Kidney epithelial cell (primary cell): ENCODE measurements around the gene TMEM205. TPM values are rescaled to one million over a fixed set of nuclear protein-coding genes. Genes with fewer than 3 reads are reported as not detected.
"Not testable (repeated sequence)": the region's sequence is repeated elsewhere in the genome, so short reads cannot be mapped to it uniquely, and the experiment has no call there.

Experiments used
- DNase-seq: peaks from one replicate; pipeline ENCODE4 v3.0.0-alpha.2; 2010; ENCODE audit warnings: low read depth
- H3K27me3 ChIP-seq: 2 replicates; pipeline ENCODE4 v1.6.0; 2011; ENCODE audit warnings: low read length; ENCODE audit not compliant: control insufficient read depth, insufficient read depth
- H3K36me3 ChIP-seq: 2 replicates; pipeline ENCODE4 v1.5.1; 2011; ENCODE audit warnings: low read length; ENCODE audit not compliant: control insufficient read depth, insufficient read depth
- H3K4me3 ChIP-seq: 2 replicates; pipeline ENCODE4 v1.5.1; 2011; ENCODE audit warnings: low read depth, mild to moderate bottlenecking, control low read depth, low read length
- CTCF ChIP-seq: IDR thresholded peaks from 2 replicates; pipeline ENCODE4 v1.5.1; 2011; ENCODE audit warnings: mild to moderate bottlenecking, moderate library complexity, low read length, control low read depth, inconsistent platforms; ENCODE audit not compliant: insufficient read depth, poor library complexity, severe bottlenecking
- total RNA-seq: library from RNA; depleted of rRNA; stranded (reverse); fragments of >200 nt; gene quantifications from 2 replicates; pipeline ENCODE4 v1.2.3, GENCODE V29; 2015

TMEM205 gene
- total RNA-seq, 1 donor from 2014 or later: 307 TPM

DNA sequence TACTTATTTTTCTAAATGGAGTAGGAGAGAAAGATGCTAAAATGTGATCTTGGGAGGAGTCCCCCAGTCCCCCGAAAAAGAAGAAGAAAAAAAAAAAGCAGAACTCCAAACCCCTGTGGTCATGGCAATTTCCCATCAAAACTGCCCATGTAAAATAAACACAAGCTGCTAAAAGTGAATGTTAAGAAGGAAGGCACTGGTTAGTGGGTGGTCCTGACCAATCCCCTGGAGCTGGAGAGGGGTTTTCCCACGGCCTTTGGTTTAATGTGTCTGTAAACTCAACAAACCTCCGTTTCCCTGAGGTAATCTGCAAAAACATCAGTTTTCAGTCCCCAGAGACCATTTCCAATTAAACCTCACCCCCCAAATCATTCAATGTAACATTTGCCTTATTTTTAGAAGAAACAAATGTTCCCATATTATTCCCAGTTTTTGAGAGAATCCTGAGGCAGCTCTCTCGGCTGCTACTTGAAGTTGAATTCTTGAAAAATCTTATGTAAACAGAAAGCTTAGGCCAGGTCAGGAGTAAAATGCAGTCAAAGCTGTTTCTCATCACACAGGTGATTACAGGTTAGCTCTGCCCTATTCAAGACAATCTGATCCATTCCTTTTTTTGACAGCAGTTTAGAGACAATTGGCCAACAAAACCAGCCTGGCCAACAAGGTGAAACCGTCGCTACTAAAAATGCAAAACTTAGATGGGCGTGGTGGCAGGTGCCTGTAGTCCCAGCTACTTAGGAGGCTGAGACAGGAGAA is 23.6 kb downstream of the TMEM205 start:
- DNase-seq: no peak
- H3K27me3 ChIP-seq: no peaks in the 10 kb centered on the region
- TF ChIP-seq CTCF: no peak

DNA sequence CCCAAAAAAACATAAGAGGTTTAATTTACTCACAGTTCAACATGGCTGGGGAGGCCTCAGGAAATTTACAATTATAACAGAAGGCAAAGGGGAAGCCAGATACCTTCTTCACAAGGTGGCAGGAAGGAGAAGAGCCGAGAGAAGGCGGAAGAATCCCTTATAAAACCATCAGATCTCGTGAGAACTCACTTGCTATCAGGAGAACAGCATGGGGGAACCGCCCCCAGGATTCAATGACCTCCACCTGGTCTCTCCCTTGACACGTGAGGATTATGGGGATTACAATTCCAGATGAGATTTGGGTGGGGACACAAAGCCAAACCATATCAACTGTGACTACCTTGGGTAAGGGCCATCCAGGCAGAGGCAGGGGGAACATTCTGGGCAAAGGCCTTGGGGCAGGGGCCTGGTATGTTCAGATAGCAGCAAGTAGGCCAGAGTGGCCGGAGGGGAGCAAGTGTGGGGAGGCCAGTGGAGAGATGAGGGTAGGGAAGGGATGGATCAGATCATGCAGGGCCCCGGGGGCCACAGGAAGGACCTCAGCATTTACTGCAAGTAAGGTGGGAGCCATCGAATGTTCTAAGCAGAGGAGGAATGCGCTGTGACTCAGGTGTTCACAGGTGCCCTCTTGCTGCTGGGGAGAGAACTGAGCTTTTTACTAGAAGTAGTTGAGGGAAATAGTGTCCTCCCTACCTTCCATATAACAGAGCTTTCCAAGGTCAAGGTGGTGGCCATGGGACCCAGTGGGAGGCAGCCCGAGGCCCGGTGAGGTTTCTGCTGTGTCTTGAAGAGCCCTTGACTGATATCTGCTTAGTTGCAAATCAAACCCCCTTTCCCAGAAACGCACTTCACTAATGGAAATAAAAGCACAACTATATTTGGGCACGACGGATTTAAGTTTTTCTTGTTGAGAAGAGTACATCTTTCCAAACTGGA is 24.6 kb downstream of the TMEM205 start:
- Histone ChIP-seq H3K4me3 (no peak overlapping the region), H3K27me3 (no peaks in the 10 kb centered on the region), H3K36me3 (peaks cover 1% of the 10 kb centered on the region)
- DNase-seq: no peak
- no peak for TF ChIP-seq CTCF

More for the DNA sequence above, 23.6 kb downstream of the TMEM205 start:
- peaks cover 1% of the 10 kb centered on the region for H3K36me3 ChIP-seq
- H3K4me3 ChIP-seq: no peak overlapping the region

- not testable (repeated sequence) for H3K36me3 ChIP-seq, H3K4me3 ChIP-seq, DNase-seq, H3K27me3 ChIP-seq
Measured at GRCh38 chr19:11320278-11320995, 25.6 kb downstream of the TMEM205 start.

GRCh38 chr19:11306337-11306736 is 39.7 kb downstream of the TMEM205 start:
- H3K36me3 ChIP-seq: no peaks in the 10 kb centered on the region
- no peak for TF ChIP-seq CTCF
- no peak for DNase-seq

GRCh38 chr19:11304936-11305335 is 41.1 kb downstream of the TMEM205 start:
- Histone ChIP-seq H3K27me3 (no peaks in the 10 kb centered on the region), H3K36me3 (no peaks in the 10 kb centered on the region), H3K4me3 (no peak overlapping the region)
- no peak for TF ChIP-seq CTCF
- DNase-seq: no peak

More at GRCh38 chr19:11306337-11306736, 39.7 kb downstream of the TMEM205 start:
- H3K4me3 ChIP-seq: no peak overlapping the region
- H3K27me3 ChIP-seq: no peaks in the 10 kb centered on the region

DNA sequence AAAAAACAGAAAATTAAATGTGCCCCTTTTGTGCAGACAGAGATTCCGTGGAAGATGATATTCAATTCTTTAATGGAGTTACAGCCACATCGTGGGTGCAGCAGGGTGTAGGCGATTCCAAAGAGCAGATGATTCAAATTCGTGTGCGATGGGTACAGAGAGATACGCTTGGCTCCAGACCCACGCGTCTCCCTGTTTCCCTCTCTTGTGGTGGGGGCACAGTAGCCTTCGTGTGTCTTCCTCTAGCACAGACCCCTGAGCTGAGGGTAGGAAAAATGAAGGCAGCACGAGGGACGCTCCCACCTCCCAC is 45.3 kb downstream of the TMEM205 start:
- no peak for TF ChIP-seq CTCF
- no peak for DNase-seq
- Histone ChIP-seq H3K4me3 (no peak overlapping the region), H3K27me3 (no peaks in the 10 kb centered on the region), H3K36me3 (no peaks in the 10 kb centered on the region)
